Hepatocyte (in vitro differentiated cells): ENCODE data around the gene ADCY2. TPM values are rescaled to one million over a fixed set of nuclear protein-coding genes. Genes with fewer than 3 reads are reported as not detected.

ENCODE experiments used
- DNase-seq: peaks from one replicate; pipeline ENCODE4 v3.0.0-alpha.2; 2016; ENCODE audit warnings: low spot score
- H2AFZ ChIP-seq: fragments of 200-600 bp; sonication (generic); 2 replicates; pipeline ENCODE4 v1.6.0; 2016; ENCODE audit warnings: antibody characterized with exemption, mild to moderate bottlenecking
- H3K27ac ChIP-seq: fragments of 200-600 bp; sonication (generic); 2 replicates; pipeline ENCODE4 v1.5.1; 2016; ENCODE audit warnings: mild to moderate bottlenecking
- H3K27me3 ChIP-seq: fragments of 200-600 bp; sonication (generic); 2 replicates; pipeline ENCODE4 v1.6.1; 2016
- H3K36me3 ChIP-seq: fragments of 200-600 bp; sonication (generic); replicated peaks from 2 replicates; pipeline ENCODE4 v1.5.1; 2016; ENCODE audit warnings: low read depth; ENCODE audit not compliant: insufficient read depth
- H3K4me1 ChIP-seq: fragments of 200-600 bp; sonication (generic); 2 replicates; pipeline ENCODE4 v1.5.1; 2016; ENCODE audit warnings: mild to moderate bottlenecking, moderate library complexity; ENCODE audit not compliant: insufficient read depth
- H3K4me2 ChIP-seq: fragments of 200-600 bp; sonication (generic); 2 replicates; pipeline ENCODE4 v1.6.0; 2016
- H3K4me3 ChIP-seq: fragments of 200-600 bp; sonication (generic); 2 replicates; pipeline ENCODE4 v1.5.1; 2016; ENCODE audit warnings: mild to moderate bottlenecking
- H3K79me2 ChIP-seq: fragments of 200-600 bp; sonication (generic); 2 replicates; pipeline ENCODE4 v1.6.0; 2017; ENCODE audit warnings: mild to moderate bottlenecking
- H3K9me2 ChIP-seq: fragments of 200-600 bp; sonication (generic); replicated peaks from 2 replicates; pipeline ENCODE4 v1.6.0; 2017; ENCODE audit warnings: mild to moderate bottlenecking; ENCODE audit not compliant: insufficient read depth
- H3K9me3 ChIP-seq: fragments of 200-600 bp; sonication (generic); 2 replicates; pipeline ENCODE4 v1.5.1; 2016; ENCODE audit warnings: low read depth, mild to moderate bottlenecking
- H4K20me1 ChIP-seq: fragments of 200-600 bp; sonication (generic); 2 replicates; pipeline ENCODE4 v1.6.0; 2016; ENCODE audit warnings: mild to moderate bottlenecking; ENCODE audit not compliant: insufficient read depth, poor library complexity, severe bottlenecking
- EZH2 ChIP-seq: fragments of 200-600 bp; sonication (generic); IDR thresholded peaks from 2 replicates; pipeline ENCODE4 v1.6.1; 2016; ENCODE audit warnings: antibody characterized with exemption, mild to moderate bottlenecking, borderline replicate concordance
- EZH2phosphoT487 ChIP-seq: fragments of 200-600 bp; sonication (generic); IDR thresholded peaks from one replicate; pipeline ENCODE4 v1.6.1; 2018; ENCODE audit warnings: antibody characterized with exemption, mild to moderate bottlenecking, low read depth, moderate library complexity; ENCODE audit not compliant: unreplicated experiment, severe bottlenecking
- WGBS: methylation state at CpG from one replicate; pipeline ENCODE4 v1.1.6; 2016; ENCODE audit warnings: low lambda C conversion rate; ENCODE audit errors: missing lambda C conversion rate; 5-methylcytosine and 5-hydroxymethylcytosine counted together
- polyA plus RNA-seq: library from polyadenylated mRNA; unstranded; fragments of >200 nt; fragmentation: Nextera tagmentation; extraction: Ambion mirVana; gene quantifications from 2 replicates; pipeline ENCODE4 v1.2.1, GENCODE V29; 2016
- total RNA-seq: library from RNA; depleted of rRNA; stranded (reverse); fragments of >200 nt; gene quantifications from 2 replicates; pipeline ENCODE4 v1.2.3, GENCODE V29; 2014
- TF ChIP-seq, protein P1 (sequence below): fragments of 200-600 bp; sonication (generic); IDR thresholded peaks from 2 replicates; pipeline ENCODE4 v1.5.1; 2016; ENCODE audit warnings: antibody characterized with exemption, mild to moderate bottlenecking; ENCODE audit not compliant: poor library complexity

The ADCY2 gene
- total and polyA plus RNA-seq, 2 experiments from 2014 or later: 3.2 to 8.5 TPM

DNA sequence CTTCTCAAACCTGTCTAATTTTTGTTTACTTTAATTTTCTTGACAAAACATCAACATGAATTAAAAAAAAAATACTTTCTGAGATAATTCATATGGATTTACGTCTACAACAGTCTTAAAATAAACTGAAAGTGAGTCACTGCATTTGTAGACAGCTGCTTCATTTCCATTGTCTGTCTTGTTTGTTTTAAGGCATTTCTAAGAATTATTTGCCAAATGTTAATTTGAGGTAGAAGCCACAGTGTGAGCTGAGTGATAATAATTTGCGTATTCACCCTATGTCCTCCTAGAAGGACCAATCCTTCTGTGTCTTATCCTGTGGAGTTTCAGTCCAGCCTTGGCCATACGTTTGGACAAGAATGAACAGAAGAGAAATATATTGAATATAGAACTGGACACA, 280.5 kb downstream of the ADCY2 start:
- H3K27me3 ChIP-seq: no peaks in the 10 kb centered on the region
- DNase-seq: no peak
- no peaks in the 10 kb centered on the region for H3K9me2 ChIP-seq
- no peak overlapping the region for H3K27ac ChIP-seq
- H4K20me1 ChIP-seq: no peaks in the 10 kb centered on the region
- H2AFZ ChIP-seq: no peak overlapping the region
- H3K79me2 ChIP-seq: no peaks in the 10 kb centered on the region
- H3K36me3 ChIP-seq: no peaks in the 10 kb centered on the region
- H3K4me2 ChIP-seq: no peak overlapping the region
- no peaks in the 10 kb centered on the region for H3K4me1 ChIP-seq
- WGBS: 73% methylated on average over 3 of the region's 3 CpGs
- H3K4me3 ChIP-seq: no peak overlapping the region
- no peaks in the 10 kb centered on the region for H3K9me3 ChIP-seq
- no peak for TF ChIP-seq EZH2
- no peak for TF ChIP-seq EZH2phosphoT487
- TF ChIP-seq, protein P1, sequence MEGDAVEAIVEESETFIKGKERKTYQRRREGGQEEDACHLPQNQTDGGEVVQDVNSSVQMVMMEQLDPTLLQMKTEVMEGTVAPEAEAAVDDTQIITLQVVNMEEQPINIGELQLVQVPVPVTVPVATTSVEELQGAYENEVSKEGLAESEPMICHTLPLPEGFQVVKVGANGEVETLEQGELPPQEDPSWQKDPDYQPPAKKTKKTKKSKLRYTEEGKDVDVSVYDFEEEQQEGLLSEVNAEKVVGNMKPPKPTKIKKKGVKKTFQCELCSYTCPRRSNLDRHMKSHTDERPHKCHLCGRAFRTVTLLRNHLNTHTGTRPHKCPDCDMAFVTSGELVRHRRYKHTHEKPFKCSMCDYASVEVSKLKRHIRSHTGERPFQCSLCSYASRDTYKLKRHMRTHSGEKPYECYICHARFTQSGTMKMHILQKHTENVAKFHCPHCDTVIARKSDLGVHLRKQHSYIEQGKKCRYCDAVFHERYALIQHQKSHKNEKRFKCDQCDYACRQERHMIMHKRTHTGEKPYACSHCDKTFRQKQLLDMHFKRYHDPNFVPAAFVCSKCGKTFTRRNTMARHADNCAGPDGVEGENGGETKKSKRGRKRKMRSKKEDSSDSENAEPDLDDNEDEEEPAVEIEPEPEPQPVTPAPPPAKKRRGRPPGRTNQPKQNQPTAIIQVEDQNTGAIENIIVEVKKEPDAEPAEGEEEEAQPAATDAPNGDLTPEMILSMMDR: no peak

DNA sequence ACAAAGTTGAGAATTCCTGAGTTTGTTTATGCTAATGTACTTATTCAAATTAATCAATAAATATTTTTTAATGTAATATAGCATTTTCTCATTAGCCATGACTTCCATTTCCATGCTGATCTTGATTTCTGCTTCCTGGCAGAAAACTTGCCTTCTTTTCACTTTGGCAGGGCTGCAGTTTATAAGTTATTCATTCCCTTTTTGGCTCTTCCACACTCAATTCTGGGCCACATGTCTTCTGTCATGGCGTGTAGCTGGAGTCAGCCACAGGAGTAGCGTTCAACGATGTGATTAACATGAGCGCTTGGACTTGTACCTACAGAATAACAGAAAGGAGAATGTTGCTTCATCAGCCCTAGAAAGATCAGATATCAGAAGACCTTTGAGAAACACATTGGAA, 282.1 kb downstream of the ADCY2 start:
- no peaks in the 10 kb centered on the region for H3K27me3 ChIP-seq
- no peak overlapping the region for H3K4me3 ChIP-seq
- H3K9me3 ChIP-seq: no peaks in the 10 kb centered on the region
- H3K79me2 ChIP-seq: no peaks in the 10 kb centered on the region
- H3K36me3 ChIP-seq: no peaks in the 10 kb centered on the region
- no peaks in the 10 kb centered on the region for H3K4me1 ChIP-seq
- no peaks in the 10 kb centered on the region for H4K20me1 ChIP-seq
- no peak overlapping the region for H3K27ac ChIP-seq
- no peak overlapping the region for H3K4me2 ChIP-seq
- H3K9me2 ChIP-seq: no peaks in the 10 kb centered on the region
- TF ChIP-seq, protein P1: no peak
- TF ChIP-seq EZH2phosphoT487: no peak
- no peak for TF ChIP-seq EZH2
- H2AFZ ChIP-seq: no peak overlapping the region
- 90% methylated on average over 4 of the region's 4 CpGs for WGBS
- DNase-seq: no peak

DNA sequence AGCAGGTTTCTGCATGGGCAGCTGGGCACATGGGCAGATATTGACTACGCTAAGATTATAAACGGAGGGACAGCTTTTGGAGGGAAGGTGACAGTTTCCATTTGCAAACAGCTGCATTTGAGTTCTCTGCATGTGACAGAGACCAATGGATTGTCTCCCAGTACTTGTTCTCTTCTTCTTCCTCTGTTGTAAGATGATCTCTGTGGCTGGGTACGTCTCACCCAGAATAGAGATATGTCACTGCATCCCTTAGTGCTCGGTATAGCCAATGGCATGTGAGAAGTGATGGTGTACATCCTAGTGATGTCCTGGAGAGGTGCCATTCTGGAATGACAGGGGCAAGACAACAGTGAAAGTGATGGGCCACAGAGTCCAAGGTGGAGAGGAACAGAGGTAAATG, 283.7 kb downstream of the ADCY2 start:
- TF ChIP-seq EZH2 (no peak), EZH2phosphoT487 (no peak)
- TF ChIP-seq, protein P1: no peak
- no peak overlapping the region for H3K4me3 ChIP-seq
- 88% methylated on average over 4 of the region's 4 CpGs for WGBS

DNA sequence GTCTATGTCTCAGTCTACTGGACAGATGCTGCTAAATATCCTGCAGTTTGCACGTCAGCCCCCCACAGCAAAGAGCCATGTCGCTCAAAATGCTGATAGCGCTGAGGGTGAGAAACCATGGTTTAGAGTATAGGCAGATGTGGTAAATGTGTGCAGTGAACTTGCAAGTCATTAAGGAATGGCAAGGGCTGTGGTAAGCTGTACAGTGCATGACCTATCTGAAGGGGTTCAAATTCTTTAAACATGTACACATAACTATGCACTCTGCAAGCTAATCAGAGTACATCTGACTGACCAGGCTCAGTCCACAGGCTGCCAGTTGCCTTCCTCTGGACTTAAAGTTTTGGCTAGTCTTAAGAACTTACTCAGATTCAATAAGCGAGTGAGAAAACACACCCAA, 284.3 kb downstream of the ADCY2 start:
- Histone ChIP-seq H2AFZ (no peak overlapping the region), H3K79me2 (no peaks in the 10 kb centered on the region), H4K20me1 (no peaks in the 10 kb centered on the region), H3K4me2 (no peak overlapping the region), H3K9me2 (no peaks in the 10 kb centered on the region), H3K9me3 (no peaks in the 10 kb centered on the region), H3K36me3 (no peaks in the 10 kb centered on the region), H3K4me1 (no peaks in the 10 kb centered on the region), H3K27ac (no peak overlapping the region), H3K27me3 (no peaks in the 10 kb centered on the region), H3K4me3 (no peak overlapping the region)
- no peak for DNase-seq
- WGBS: 87% methylated on average over 4 of the region's 4 CpGs
- no peak for TF ChIP-seq EZH2
- TF ChIP-seq, protein P1: no peak
- TF ChIP-seq EZH2phosphoT487: no peak

More for the DNA sequence above, 283.7 kb downstream of the ADCY2 start:
- Histone ChIP-seq H3K9me3 (no peaks in the 10 kb centered on the region), H3K9me2 (no peaks in the 10 kb centered on the region), H3K27ac (no peak overlapping the region), H3K36me3 (no peaks in the 10 kb centered on the region), H4K20me1 (no peaks in the 10 kb centered on the region), H3K4me1 (no peaks in the 10 kb centered on the region), H3K79me2 (no peaks in the 10 kb centered on the region), H3K4me2 (no peak overlapping the region), H2AFZ (no peak overlapping the region), H3K27me3 (no peaks in the 10 kb centered on the region)
- no peak for DNase-seq
